Keratinocyte (primary cell): Measurements from ENCODE around the gene AGO3. TPM values are rescaled to one million over a fixed set of nuclear protein-coding genes. Genes with fewer than 3 reads are reported as not detected.

Experiments
- DNase-seq: peaks from one replicate; pipeline ENCODE4 v3.0.0-alpha.2; 2011; ENCODE audit warnings: low read depth, missing footprints, low spot score
- FAIRE-seq: peaks from 2 replicates; lab custom pipeline; 2011; peaks lifted over from hg19 to GRCh38; lab: Jason Lieb, UNC
- H2AFZ ChIP-seq: 2 replicates; pipeline ENCODE4 v1.6.0; 2012; ENCODE audit warnings: low read length, control low read depth, inconsistent platforms; ENCODE audit not compliant: control insufficient read depth
- H3K27ac ChIP-seq: 2 replicates; pipeline ENCODE4 v1.5.1; 2011; ENCODE audit warnings: low read length; ENCODE audit not compliant: control insufficient read depth, insufficient read depth
- H3K27me3 ChIP-seq: 3 replicates; pipeline ENCODE4 v1.6.0; 2011; ENCODE audit warnings: low read length; ENCODE audit not compliant: control insufficient read depth, insufficient read depth; ENCODE audit errors: extremely low read depth
- H3K36me3 ChIP-seq, 2 experiments: 2 replicates in 1 of 2; 3 replicates in 1 of 2; pipeline ENCODE4 v1.5.1; 2011; ENCODE audit warnings: low read length in 2 of 2, mild to moderate bottlenecking in 1 of 2; ENCODE audit not compliant: control insufficient read depth in 2 of 2, insufficient read depth in 2 of 2; ENCODE audit errors: extremely low read depth in 1 of 2
- H3K4me1 ChIP-seq: 3 replicates; pipeline ENCODE4 v1.5.1; 2011; ENCODE audit warnings: low read length; ENCODE audit not compliant: control insufficient read depth, insufficient read depth; ENCODE audit errors: extremely low read depth
- H3K4me2 ChIP-seq: 3 replicates; pipeline ENCODE4 v1.6.0; 2011; ENCODE audit warnings: low read depth, low read length; ENCODE audit not compliant: control insufficient read depth, insufficient read depth; ENCODE audit errors: extremely low read depth
- H3K4me3 ChIP-seq, 3 experiments: fragments of 200-600 bp in 1 of 3; sonication (generic) in 1 of 3; 2 replicates in 2 of 3; 3 replicates in 1 of 3; pipeline ENCODE4 v1.5.1; 2011 to 2016; ENCODE audit warnings: low read length in 3 of 3, mild to moderate bottlenecking in 3 of 3, control low read depth in 2 of 3, inconsistent platforms in 1 of 3, low read depth in 1 of 3, mixed read lengths in 1 of 3, mixed run types in 1 of 3, moderate library complexity in 1 of 3; ENCODE audit not compliant: control insufficient read depth in 2 of 3, insufficient read depth in 2 of 3; ENCODE audit errors: extremely low read depth in 1 of 3
- H3K79me2 ChIP-seq: 2 replicates; pipeline ENCODE4 v1.6.0; 2012; ENCODE audit warnings: low read length; ENCODE audit not compliant: control insufficient read depth, insufficient read depth
- H3K9ac ChIP-seq: 3 replicates; pipeline ENCODE4 v1.6.0; 2011; ENCODE audit warnings: low read length; ENCODE audit not compliant: control insufficient read depth, insufficient read depth; ENCODE audit errors: extremely low read depth
- H3K9me1 ChIP-seq: 3 replicates; pipeline ENCODE4 v1.6.0; 2011; ENCODE audit warnings: low read length; ENCODE audit not compliant: control insufficient read depth, insufficient read depth; ENCODE audit errors: extremely low read depth
- H3K9me3 ChIP-seq: 2 replicates; pipeline ENCODE4 v1.5.1; 2012; ENCODE audit warnings: low read depth, low read length; ENCODE audit not compliant: control insufficient read depth
- H4K20me1 ChIP-seq: 3 replicates; pipeline ENCODE4 v1.6.0; 2011; ENCODE audit warnings: low read length; ENCODE audit not compliant: control insufficient read depth, insufficient read depth; ENCODE audit errors: extremely low read depth
- CTCF ChIP-seq, 3 experiments: IDR thresholded peaks in 1 of 3; conservative IDR thresholded peaks in 1 of 3; optimal IDR thresholded peaks in 1 of 3; 2 replicates in 2 of 3; 3 replicates in 1 of 3; pipeline versions ENCODE3 to v1.5.1; 2011; ENCODE audit warnings: low read length in 3 of 3, mild to moderate bottlenecking in 3 of 3, moderate library complexity in 2 of 3, control low read depth in 1 of 3, inconsistent platforms in 1 of 3; ENCODE audit not compliant: insufficient read depth in 2 of 3; ENCODE audit errors: extremely low read depth in 1 of 3
- EZH2 ChIP-seq: IDR thresholded peaks from one replicate; pipeline ENCODE4 v1.6.1; 2012; ENCODE audit warnings: inconsistent platforms, mild to moderate bottlenecking, low read length, moderate library complexity
- dilution Hi-C: fragments of 300-500 bp; cut with MboI; formaldehyde crosslinking; loops from one replicate; pipeline ENCODE4 v1.7.0; 2020; ENCODE audit warnings: low sequenced_read_pairs; ENCODE audit not compliant: extremely low pct_ligation_motif_present
- polyA plus RNA-seq, 5 experiments: library from polyadenylated mRNA; depleted of rRNA in 3 of 5; stranded (reverse) in 3 of 5; stranded (forward) in 1 of 5; unstranded in 1 of 5; fragments of >200 nt; gene quantifications; 1 replicate in 1 of 5; 2 replicates in 3 of 5; 3 replicates in 1 of 5; pipeline versions ENCODE4 v1.2.1 to v1.2.3, GENCODE V29; 2011 to 2012; ENCODE audit warnings: missing spikeins in 2 of 5, low read depth in 1 of 5, low replicate concordance in 1 of 5

The AGO3 gene
- polyA plus RNA-seq, 1 donor (not counting 4 experiments of a cell fraction or from before 2014, with no cell fraction given), result 14.0 TPM

DNA sequence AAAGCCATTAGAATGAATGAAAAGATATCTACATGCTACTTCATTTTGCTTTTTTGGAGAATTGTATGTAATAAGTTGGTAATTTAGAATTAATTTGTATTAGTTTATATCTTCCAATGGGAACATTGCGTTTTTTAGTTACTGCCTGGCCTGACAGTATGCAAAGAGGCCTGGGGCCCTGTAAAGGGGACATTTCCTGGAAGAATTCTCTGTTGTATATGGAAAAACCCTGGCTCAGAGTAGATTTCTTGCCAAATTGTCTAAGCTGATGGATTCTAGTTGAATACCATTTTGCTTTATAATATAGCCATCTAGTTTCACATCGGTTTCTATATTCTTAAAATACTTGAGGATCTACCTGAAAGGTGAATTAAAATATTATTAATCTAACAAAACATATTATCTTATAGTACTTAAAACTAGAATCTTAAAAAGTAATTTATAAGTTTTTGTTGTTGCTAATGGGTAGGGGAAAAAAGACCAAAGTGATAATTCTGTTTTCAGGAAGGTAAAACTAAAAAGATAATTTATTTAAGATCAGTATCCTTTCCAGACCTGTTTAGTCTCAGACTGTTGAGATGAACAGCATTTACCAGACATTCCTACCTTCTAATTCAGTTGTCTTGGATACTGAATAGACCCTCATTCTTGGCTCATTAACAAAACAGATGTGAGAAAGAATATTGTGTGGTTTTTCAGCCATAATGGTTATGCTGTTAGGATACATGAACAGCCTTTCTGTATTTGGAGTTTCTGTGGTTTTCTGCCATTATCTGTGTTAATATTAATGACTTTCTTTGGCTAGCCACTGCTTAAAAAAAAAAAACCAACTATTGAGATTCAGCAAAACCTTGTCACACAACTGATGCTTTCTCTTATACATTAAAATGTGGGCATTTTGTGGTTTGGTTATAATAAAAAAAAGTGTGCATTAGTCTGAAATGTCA, 4.8 kb downstream of the AGO3 start:
- Histone ChIP-seq H3K9me3 (no peaks in the 10 kb centered on the region), H3K79me2 (peaks cover 88% of the 10 kb centered on the region), H3K9me1 (no peaks in the 10 kb centered on the region), H3K27me3 (no peaks in the 10 kb centered on the region), H2AFZ (no peak overlapping the region), H4K20me1 (no peaks in the 10 kb centered on the region), H3K4me3 (no peak overlapping the region), H3K4me1 (peaks cover 12% of the 10 kb centered on the region), H3K36me3 (no peaks in the 10 kb centered on the region), H3K4me2 (no peak overlapping the region), H3K9ac (no peak overlapping the region), H3K27ac (no peak overlapping the region)
- no peak for FAIRE-seq
- TF ChIP-seq CTCF (optimal IDR thresholded peaks at IDR 0.05 in 1 of 3, IDR thresholded peaks at IDR 0.05 in 1 of 3, conservative IDR thresholded peaks at IDR 0.05 in 1 of 3; ENCODE audit: extremely low read depth in 1 of 3, insufficient read depth in 2 of 3, low read length in 3 of 3), result no peak
- TF ChIP-seq EZH2, result no peak
- no peak for DNase-seq
- dilution Hi-C loops, result no loop called here

DNA sequence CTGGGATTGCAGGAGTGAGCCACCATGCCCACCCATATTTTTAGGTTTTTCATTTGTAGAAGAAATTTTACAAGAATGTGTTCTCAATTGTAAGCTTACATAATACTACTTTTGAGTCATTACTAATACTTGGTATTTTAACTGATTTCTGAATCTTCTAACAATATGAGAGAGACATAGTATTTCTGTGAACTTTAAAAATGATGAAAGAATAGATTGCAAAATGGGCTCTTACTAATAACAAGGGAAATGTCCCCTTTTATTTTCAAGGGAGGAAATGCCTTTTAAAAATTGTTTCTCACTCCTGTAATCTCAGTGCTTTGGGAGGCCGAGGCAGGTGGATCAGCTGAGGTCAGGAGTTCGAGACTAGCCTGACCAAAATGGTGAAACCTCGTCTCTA, 5.9 kb downstream of the AGO3 start:
- no peak overlapping the region for H3K9ac ChIP-seq
- H3K27ac ChIP-seq, result no peak overlapping the region
- H3K4me3 ChIP-seq, result no peak overlapping the region
- dilution Hi-C loops, result no loop called here
- FAIRE-seq (no peak), DNase-seq (no peak)
- no peaks in the 10 kb centered on the region for H3K9me3 ChIP-seq
- H3K27me3 ChIP-seq, result no peaks in the 10 kb centered on the region
- H3K4me2 ChIP-seq, result no peak overlapping the region
- H3K9me1 ChIP-seq, result no peaks in the 10 kb centered on the region
- H3K36me3 ChIP-seq, result no peaks in the 10 kb centered on the region
- H4K20me1 ChIP-seq, result no peaks in the 10 kb centered on the region
- no peak overlapping the region for H2AFZ ChIP-seq
- peaks cover 12% of the 10 kb centered on the region for H3K4me1 ChIP-seq
- TF ChIP-seq CTCF (optimal IDR thresholded peaks at IDR 0.05 in 1 of 3, IDR thresholded peaks at IDR 0.05 in 1 of 3, conservative IDR thresholded peaks at IDR 0.05 in 1 of 3; ENCODE audit: extremely low read depth in 1 of 3, insufficient read depth in 2 of 3, low read length in 3 of 3) (no peak), EZH2 (no peak)
- H3K79me2 ChIP-seq, result peaks cover 94% of the 10 kb centered on the region
